Colonic mucosa (tissue), 4 donors: ENCODE data around the gene TSHR. TPM values are rescaled to one million over a fixed set of nuclear protein-coding genes. Genes with fewer than 3 reads are reported as not detected.

ENCODE experiments used
- DNase-seq: peaks from one replicate; pipeline ENCODE4 v3.0.0-alpha.2; 2020
- H3K27ac ChIP-seq: fragments of 200-600 bp; one replicate; pipeline ENCODE4 v1.8.0; 2021
- H3K27me3 ChIP-seq: fragments of 200-600 bp; one replicate; pipeline ENCODE4 v1.8.0; 2021
- H3K36me3 ChIP-seq: fragments of 200-600 bp; one replicate; pipeline ENCODE4 v1.8.0; 2021
- H3K4me1 ChIP-seq: fragments of 200-600 bp; one replicate; pipeline ENCODE4 v1.8.0; 2021; ENCODE audit warnings: mild to moderate bottlenecking
- H3K4me3 ChIP-seq: fragments of 200-600 bp; one replicate; pipeline ENCODE4 v1.8.0; 2021
- H3K9ac ChIP-seq, 2 donors: one replicate each; pipeline ENCODE4 v1.7.0; 2013; ENCODE audit warnings: control low read depth in 2 of 2, low read depth in 2 of 2, low read length in 2 of 2
- H3K9me3 ChIP-seq: fragments of 200-600 bp; one replicate; pipeline ENCODE4 v1.8.0; 2021
- intact Hi-C: fragments of 100-400 bp; cut with DNase I; formaldehyde crosslinking; loops from one replicate; pipeline ENCODE4 v1.14.1; 2022
- total RNA-seq, 2 donors: library from RNA; stranded (reverse); fragmentation: NEBNext Ultra II Directional in 1 of 2; extraction: Animal tissue kit (Norgen Biotek cat#: 25700) in 1 of 2; gene quantifications; one replicate each; pipeline ENCODE4 v1.2.1, GENCODE V29; 2021
- TF ChIP-seq, protein P1 (sequence below): fragments of 200-600 bp; IDR thresholded peaks from one replicate; pipeline ENCODE4 v1.8.0; 2022; ENCODE audit warnings: antibody characterized with exemption, mild to moderate bottlenecking
- donor health status: healthy.
- donor health status: DM: no; HTN: no; CAD: no.
- donor health status: DM: no; HTN: no; CAD: no.

Gene TSHR
- total RNA-seq, 2 donors from 2014 or later = 0.11 to 0.25 TPM

DNA sequence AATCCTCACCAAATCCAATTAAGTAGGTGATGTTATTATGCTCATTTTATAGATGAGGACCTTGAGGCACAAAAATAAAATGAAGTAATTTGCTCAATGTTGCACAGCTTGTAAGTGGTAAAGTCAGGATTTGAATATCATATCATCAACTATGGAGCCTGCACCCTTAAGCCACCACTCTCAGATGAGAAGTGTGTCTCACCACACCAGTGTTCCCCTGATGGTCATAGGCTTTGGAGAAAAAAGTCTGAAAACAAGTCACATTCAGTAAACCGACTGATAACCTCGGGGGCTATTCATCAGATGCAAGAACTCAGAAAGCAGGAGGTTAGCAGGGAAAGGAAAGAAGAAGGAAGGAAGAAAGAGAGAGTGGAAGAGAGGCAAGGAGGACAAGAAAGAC, 2.8 kb downstream of the TSHR start:
- Histone ChIP-seq H3K27ac (no peak overlapping the region), H3K9ac (no peak overlapping the region), H3K9me3 (no peaks in the 10 kb centered on the region), H3K36me3 (no peaks in the 10 kb centered on the region), H3K27me3 (peaks cover 7% of the 10 kb centered on the region), H3K4me3 (no peak overlapping the region), H3K4me1 (no peaks in the 10 kb centered on the region)
- DNase-seq = no peak
- intact Hi-C loops = no loop called here
- TF ChIP-seq, protein P1, sequence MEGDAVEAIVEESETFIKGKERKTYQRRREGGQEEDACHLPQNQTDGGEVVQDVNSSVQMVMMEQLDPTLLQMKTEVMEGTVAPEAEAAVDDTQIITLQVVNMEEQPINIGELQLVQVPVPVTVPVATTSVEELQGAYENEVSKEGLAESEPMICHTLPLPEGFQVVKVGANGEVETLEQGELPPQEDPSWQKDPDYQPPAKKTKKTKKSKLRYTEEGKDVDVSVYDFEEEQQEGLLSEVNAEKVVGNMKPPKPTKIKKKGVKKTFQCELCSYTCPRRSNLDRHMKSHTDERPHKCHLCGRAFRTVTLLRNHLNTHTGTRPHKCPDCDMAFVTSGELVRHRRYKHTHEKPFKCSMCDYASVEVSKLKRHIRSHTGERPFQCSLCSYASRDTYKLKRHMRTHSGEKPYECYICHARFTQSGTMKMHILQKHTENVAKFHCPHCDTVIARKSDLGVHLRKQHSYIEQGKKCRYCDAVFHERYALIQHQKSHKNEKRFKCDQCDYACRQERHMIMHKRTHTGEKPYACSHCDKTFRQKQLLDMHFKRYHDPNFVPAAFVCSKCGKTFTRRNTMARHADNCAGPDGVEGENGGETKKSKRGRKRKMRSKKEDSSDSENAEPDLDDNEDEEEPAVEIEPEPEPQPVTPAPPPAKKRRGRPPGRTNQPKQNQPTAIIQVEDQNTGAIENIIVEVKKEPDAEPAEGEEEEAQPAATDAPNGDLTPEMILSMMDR = no peak

DNA sequence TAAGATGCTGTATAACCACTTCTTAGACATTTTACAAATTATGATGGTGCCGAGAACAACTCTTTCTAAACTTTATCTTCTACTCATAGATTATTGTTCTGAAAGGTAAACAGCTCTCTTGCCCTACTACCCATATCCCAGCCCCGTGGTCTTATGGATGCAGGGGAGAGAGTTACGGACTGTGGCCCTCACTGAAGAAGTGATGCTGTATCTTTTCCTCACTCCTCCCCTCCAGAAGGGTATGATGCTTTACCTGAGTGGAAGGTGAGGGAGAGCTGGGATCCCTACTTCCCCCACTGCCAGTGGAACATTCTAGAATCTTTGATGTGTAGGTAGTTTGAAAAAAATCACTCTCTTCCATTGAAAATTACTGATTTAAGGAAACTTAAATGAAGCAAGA, 3.5 kb downstream of the TSHR start:
- no peak for DNase-seq
- Histone ChIP-seq H3K4me3 (no peak overlapping the region), H3K36me3 (no peaks in the 10 kb centered on the region), H3K27ac (no peak overlapping the region), H3K4me1 (no peaks in the 10 kb centered on the region), H3K9ac (no peak overlapping the region), H3K27me3 (peaks cover 7% of the 10 kb centered on the region), H3K9me3 (no peaks in the 10 kb centered on the region)
- intact Hi-C loops = no loop called here
- TF ChIP-seq, protein P1 = no peak

DNA sequence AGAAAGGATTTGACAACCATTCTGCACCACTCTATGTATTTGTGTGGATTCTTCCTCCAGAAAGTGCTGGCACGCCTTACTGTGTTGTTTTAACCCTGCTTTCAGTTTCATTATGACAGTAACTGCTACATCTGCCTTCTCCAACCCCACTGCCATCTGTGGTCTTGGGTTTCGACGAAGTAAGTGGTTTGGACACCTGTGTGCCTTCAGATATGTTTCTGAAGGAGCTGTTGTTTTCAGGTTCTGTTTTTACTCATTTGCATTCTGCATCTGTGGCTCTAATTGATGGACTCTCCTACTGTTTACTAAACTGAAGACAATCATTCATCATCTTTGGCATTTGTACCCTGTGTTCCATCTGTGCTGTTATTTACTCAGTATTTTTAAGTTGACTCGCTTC, 4.1 kb downstream of the TSHR start:
- Histone ChIP-seq H3K4me1 (no peaks in the 10 kb centered on the region), H3K9ac (peak overlapping the region in 1 of 2 donors; percentile 14), H3K36me3 (no peaks in the 10 kb centered on the region), H3K27ac (peak overlapping the region; percentile 24), H3K9me3 (no peaks in the 10 kb centered on the region), H3K27me3 (peaks cover 7% of the 10 kb centered on the region), H3K4me3 (no peak overlapping the region)
- intact Hi-C loops = no loop called here
- DNase-seq = peak; percentile 27
- TF ChIP-seq, protein P1 = no peak

DNA sequence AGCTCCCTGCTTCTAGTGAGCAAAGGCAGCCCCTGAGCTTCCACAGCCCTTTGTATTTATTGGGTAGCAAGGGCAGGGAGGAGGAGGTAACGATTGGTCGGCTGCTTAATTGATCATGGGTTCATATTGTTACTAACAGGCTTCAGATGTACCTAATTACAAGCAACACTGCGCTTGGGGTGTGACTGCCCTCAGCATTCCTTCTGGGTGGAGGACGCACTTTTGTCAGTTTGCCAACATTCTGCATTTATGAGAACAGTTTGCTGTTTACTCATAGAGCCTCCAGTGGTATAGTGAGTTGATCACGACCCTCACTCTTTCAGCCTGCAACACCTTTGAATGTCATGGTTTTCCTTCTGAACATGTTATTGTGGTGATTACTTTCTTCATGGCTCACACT, 9.6 kb downstream of the TSHR start:
- no peak overlapping the region for H3K4me3 ChIP-seq
- TF ChIP-seq, protein P1 = no peak
- H3K4me1 ChIP-seq = no peaks in the 10 kb centered on the region
- no peaks in the 10 kb centered on the region for H3K27me3 ChIP-seq
- no peaks in the 10 kb centered on the region for H3K36me3 ChIP-seq
- no peaks in the 10 kb centered on the region for H3K9me3 ChIP-seq
- no peak overlapping the region for H3K9ac ChIP-seq
- no peak for DNase-seq
- intact Hi-C loops = no loop called here
- H3K27ac ChIP-seq = no peak overlapping the region

DNA sequence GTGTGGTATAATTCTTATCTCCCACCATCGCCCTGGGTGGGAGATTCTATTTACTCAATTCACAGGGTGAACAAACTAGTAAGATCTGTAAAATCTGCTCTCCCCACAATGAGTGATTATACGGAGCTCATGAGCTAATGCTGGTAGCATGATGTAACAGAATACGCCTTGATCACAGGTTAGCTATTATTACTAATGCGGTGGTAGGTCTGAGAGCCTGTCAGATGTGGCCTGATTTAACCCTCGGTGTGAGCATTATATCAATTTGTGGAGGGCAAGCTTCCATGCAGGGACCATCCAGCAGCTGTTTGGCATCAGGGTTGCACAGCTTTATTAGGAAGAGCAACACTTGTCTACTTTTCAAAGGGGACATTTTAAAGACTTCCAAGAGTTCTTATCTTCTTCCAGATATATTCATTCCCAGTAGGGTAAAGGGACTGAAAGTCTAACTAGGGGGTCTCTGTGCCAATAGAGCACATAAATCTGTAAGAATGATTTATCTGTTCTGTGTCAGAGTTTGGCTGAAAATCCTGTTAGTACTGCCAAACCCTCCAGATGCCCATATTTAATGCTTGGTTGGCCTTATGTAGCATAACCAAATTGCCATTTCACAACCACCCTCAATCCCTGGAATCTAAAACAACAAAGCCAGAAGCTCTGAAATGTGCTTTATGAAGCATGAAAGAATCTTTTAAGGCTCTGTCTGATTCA, 18.7 kb downstream of the TSHR start:
- Histone ChIP-seq H3K36me3 (no peaks in the 10 kb centered on the region), H3K27ac (no peak overlapping the region), H3K27me3 (no peaks in the 10 kb centered on the region), H3K9ac (no peak overlapping the region), H3K9me3 (no peaks in the 10 kb centered on the region), H3K4me1 (no peaks in the 10 kb centered on the region), H3K4me3 (no peak overlapping the region)
- DNase-seq = no peak
- intact Hi-C loops = no loop called here
- TF ChIP-seq, protein P1 = no peak
